HG03342 (cell line): ENCODE data around the gene KSR2.
"Not testable (repeated sequence)": the region's sequence is repeated elsewhere in the genome, so short reads cannot be mapped to it uniquely, and the experiment has no call there.

Experiments
- ATAC-seq: cut with Tn5 transposase; IDR thresholded peaks from one replicate; pipeline ENCODE4 v1.9.1; 2021; ENCODE audit warnings: mild to moderate bottlenecking, moderate library complexity; ENCODE audit not compliant: unreplicated experiment

Gene KSR2

DNA sequence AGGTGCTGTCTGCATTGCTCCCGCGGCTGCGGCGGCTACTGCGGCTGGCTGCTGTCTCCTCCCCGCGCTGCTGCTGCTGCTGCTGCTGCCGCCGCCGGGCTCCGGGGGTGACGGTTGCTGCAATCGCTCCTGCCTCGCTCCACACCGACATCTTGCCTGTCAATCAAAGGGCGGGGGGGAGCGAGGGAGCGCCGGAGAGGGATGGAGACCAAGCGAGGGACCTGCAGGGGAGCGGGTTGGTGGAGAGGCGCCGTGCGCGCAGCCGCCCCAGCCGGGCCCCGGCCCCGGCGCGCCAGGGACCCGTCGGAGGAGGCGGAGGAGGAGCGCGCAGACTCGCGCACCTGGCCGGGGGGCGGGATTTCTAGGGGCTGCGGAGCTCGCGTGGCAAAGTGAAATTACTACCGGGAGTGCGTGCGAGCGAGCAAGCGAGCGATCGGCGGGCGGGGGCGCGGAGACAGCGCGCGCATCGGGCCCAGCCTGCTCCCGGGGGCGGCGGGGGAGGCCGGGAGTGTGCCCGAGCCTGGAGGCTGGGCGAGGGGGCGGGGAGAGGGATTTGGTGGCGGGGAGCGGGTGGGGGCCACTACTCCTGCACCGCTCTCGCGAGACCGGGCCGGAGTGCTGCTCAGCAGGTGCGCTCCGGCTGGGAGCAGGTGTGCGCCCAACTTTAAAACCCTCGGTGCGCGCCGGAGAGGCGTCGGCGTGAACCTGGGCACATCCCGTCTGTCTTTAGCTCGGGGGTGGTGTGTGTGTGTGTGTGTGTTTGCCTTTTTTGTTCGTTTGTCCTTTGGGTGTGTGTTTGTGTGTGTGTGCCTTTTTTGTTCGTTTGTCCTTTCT lies at the start of gene KSR2:
TSS of gene KSR2 (minus strand) at position 165 of the 834 bp plus-strand sequence. CDS start 735 bp downstream, outside the sequence.
- ATAC-seq = peak; percentile 73

DNA sequence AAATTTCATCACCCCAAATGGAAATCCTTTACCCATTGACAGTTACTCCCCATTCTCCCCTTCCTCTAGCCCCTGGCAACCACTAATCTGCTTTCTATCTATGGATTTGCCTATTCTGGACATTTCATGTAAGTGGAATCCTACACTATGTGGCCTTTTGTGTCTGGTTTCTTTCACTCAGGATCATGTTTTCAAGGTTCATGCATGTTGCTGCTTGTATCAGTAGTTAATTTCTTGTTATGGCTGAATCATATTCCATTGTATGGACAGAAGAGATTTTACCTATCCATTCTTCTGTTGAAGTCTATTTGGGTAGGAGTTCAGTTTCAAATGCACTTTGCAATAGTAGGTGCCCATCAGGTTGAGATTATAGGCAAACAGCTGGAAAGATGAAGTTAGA lies 49.1 kb upstream of the KSR2 start:
- no peak for ATAC-seq

- ATAC-seq = peak; percentile 99
Observed at GRCh38 chr12:118016424-118017264, 47.9 kb upstream of the KSR2 start, which contains the start of gene RFC5. TSS of gene RFC5 (plus strand) at chr12:118016703. CDS start at chr12:118016828, 125 bp downstream.

DNA sequence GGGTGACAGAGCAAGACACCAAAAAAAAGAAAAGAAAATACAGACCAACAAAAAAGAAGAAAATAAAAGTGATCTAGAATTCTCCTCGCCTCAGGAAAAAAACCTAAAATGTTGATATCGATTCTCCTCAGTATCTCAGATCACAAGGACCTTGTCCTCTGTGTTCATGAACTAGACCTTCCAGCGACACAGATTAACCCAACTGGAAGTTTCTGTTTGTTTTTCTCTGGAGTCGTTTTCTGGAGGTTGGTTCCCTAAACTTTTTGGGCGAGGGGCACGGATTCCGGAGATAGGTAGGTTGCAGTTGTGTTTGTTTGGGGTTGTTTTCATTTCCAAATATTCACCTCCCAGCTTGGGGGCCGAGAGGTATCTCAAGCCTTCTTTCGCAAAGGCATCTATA lies 47.2 kb upstream of the KSR2 start:
- ATAC-seq = no peak

DNA sequence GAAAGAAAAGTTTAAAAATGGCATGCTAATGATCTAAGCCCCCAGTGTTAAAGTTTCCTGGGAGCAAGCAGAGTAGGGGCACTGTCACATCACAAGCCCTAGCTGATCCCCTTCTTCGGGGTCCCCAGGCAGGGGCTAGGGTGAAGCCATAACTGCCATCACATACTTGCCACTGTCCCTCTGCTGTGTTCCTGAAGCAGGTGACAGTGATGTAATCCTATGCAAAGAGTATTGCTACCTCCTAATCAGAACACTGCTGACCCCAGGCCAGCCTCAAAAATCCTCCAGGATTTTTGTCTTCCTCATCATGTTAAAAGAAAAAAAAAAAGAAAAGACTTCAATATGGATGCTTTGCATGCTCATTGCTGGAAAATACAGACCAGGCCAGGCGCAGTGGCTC lies 46.5 kb upstream of the KSR2 start:
- ATAC-seq = no peak

- ATAC-seq = no peak
Observed at GRCh38 chr12:118013283-118013682, 44.5 kb upstream of the KSR2 start.

- ATAC-seq = no peak
Observed at GRCh38 chr12:118011961-118012360, 43.2 kb upstream of the KSR2 start.

DNA sequence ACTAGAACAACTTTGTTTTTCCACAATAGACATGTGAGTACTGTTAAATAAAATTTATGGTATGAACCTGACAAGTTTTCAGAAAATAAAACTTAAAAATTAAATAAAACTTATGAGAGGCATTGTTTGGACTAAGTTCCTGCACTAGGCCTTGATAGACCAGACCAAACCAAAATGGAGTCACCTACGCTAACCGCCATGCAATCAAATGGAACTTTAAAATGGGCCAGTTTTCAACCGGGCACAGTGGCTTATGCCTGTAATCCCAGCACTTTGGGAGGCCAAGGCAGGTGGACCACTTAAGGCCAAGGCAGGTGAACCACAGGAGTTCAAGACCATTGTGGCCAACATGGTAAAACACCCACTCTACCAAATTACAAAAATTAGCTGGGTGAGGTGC lies 42.6 kb upstream of the KSR2 start:
- ATAC-seq = no peak

- ATAC-seq = no peak
Observed at GRCh38 chr12:118010903-118011302, 42.1 kb upstream of the KSR2 start.

DNA sequence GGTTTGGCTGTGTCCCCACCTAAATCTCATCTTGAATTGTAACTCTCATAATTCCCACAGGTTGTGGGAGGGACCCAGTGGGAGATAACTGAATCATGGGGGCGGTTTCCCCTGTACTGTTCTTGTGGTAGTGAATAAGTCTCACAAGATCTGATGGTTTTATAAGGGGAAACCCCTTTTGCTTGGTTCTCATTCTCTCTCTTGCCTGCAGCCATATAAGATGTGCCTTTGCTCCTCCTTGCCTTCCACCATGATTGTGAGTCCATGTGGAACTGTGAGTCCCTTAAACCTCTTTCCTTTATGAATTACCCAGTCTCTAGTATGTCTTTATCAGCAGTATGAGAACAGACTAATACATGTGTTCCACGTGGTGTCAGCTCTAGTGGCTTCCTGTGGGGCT lies 31.0 kb upstream of the KSR2 start:
- ATAC-seq = not testable (repeated sequence)

- ATAC-seq = no peak
Observed at GRCh38 chr12:117998719-117999118, 29.9 kb upstream of the KSR2 start.

DNA sequence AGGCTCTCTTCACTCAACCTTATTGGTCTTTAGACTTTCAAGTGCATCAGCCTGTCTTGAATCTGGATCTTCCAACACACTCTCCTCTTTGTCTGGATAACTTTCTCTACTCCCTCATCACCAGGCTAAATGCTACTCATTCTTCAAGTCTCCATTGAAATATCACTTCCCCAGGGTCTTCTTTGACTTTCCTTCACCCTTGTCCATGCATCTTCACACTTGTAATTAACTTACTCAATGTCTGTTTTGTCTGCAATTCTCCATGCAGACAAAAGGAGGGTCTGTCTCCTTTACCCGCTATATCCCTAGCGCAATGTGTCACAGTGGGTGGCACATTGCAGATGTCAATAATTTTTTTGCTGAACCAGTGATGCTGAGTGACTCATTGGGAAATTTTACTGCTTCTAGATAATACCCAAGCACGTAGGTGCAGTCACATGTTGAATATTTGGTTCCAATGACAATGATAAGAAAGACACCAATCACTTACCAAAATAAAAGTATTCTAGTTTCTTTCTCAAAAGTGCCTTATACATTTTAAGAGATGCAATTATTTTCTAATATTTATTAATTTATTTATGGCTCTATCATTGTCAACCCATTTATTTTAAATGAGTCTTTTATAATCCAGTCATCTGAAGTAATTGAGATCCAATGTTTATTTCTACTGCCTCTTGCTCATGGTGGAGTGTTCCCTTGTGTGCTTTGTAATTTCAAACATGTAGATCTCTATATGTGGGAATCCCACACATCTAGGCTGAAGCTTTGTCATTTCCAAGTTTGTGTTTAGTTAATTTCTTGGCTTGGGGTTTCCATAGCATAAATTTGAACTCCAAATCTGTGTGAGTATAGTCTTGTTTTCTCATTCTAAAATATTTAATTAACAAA lies 26.0 kb upstream of the KSR2 start:
- ATAC-seq = no peak

- ATAC-seq = no peak
Observed at GRCh38 chr12:117986705-117987469, 18.1 kb upstream of the KSR2 start.

DNA sequence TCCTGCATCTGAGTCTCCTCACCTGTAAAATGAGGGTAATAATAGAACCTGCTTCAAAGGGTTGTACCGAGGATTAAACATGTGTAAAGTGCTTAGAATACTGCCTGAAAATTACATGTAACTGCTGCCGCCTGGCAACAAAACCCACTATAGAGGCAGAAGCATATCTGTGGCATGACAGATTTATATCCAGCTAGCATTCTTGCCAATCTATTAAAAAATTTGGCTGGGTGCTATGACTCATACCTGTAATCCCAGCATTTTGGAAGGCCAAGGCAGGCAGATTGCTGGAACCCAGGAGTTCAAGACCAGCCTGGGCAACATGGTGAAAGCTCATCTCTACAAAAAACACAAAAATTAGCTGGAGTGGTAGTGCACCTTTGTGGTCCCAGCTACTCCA lies 16.4 kb upstream of the KSR2 start:
- no peak for ATAC-seq

DNA sequence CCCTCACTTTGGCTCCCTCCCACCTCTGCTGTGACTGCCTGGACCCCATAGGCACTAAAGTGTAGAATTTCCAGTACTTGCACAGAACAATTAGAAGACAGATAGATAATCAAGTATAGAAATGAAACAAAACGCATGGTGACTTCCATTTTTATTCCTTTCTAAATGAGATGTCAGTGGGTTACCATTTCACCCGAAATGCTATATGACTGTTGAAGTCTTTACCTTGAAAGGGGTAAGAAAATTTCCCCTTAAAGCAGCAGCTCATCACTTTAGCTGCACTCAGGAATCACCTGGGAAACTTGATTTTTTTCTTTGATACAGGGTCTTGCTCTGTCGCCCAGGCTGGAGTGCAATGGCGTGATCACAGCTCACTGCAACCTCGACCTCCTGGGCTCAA lies 12.5 kb upstream of the KSR2 start:
- no peak for ATAC-seq

DNA sequence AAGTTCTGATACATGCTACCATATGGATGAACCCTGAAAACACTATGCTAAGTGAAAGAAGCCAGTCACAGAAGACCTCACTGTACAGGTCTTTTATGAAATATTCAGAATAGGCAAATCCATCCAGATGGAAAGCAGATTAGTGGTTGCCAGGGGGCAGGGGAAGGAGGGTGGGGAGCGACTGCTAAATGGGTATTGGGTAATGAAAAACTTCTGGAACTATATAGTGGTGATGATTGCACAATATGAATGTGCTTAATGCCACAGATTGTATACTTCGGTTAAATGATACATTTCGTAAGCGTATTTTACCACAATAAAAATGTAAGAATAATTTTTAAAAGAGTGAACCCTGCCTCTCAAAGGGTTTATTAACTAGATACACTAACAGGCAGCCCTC lies 11.8 kb upstream of the KSR2 start:
- ATAC-seq = no peak

- no peak for ATAC-seq
Observed at GRCh38 chr12:117977373-117977772, 8.6 kb upstream of the KSR2 start.

- no peak for ATAC-seq
Observed at GRCh38 chr12:117975006-117975405, 6.2 kb upstream of the KSR2 start.

GRCh38 chr12:117972301-117972700 lies 3.5 kb upstream of the KSR2 start:
- ATAC-seq = no peak

- ATAC-seq = no peak
Observed at GRCh38 chr12:117970334-117970733, 1.5 kb upstream of the KSR2 start.
